GM12872 (cell line): ENCODE measurements around the gene SPATA24.

Source experiments
- TF ChIP-seq, protein P1 (sequence below): IDR thresholded peaks from 3 replicates; pipeline ENCODE4 v1.5.1; 2011; ENCODE audit warnings: low read depth, mild to moderate bottlenecking, low read length, moderate library complexity; ENCODE audit not compliant: insufficient read depth

SPATA24 gene

DNA sequence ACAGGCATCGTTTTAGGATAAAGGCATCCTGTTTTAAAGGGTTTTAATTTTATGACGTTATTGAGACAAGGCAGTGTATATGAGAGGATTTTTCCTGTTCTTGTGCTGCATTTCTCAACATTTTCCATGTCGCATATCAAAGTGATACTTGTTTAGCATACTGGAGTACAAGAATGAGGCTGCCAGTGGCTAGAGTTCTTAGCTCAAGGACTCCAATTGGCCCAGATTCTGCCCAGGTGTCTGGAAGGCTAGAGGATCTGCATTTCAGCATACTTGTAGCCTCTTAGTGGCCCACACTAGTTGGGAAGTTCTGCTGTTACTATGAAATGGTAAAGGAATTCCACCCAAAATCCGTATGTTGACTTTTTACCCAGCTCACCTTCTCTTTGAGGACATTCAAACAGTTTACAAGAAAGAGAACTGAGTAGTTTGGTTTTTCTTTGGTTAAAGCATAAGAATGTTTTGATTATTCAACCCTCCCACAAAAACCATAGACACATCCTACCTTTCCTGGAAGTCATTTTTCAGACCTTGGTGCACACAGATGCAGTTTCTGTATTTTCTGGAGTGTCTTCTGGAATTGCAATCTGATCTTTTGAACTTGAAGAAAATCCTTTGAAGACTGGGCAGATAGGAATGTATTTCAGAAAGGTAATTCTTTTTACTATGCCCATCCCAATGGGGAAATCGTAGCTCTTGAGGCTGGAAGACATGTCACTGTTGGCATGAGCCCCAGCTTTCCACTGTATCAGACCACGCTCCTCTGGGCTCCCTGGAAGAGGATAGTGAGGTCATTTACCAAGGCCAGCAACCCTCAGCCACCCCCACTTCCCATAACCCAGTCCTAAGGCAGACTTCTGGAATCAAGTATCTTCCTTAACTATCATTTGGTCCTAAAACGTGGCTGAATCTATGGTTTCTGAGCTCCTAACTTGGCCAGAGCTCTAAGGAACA lies 32.1 kb downstream of the SPATA24 start:
- TF ChIP-seq, protein P1, sequence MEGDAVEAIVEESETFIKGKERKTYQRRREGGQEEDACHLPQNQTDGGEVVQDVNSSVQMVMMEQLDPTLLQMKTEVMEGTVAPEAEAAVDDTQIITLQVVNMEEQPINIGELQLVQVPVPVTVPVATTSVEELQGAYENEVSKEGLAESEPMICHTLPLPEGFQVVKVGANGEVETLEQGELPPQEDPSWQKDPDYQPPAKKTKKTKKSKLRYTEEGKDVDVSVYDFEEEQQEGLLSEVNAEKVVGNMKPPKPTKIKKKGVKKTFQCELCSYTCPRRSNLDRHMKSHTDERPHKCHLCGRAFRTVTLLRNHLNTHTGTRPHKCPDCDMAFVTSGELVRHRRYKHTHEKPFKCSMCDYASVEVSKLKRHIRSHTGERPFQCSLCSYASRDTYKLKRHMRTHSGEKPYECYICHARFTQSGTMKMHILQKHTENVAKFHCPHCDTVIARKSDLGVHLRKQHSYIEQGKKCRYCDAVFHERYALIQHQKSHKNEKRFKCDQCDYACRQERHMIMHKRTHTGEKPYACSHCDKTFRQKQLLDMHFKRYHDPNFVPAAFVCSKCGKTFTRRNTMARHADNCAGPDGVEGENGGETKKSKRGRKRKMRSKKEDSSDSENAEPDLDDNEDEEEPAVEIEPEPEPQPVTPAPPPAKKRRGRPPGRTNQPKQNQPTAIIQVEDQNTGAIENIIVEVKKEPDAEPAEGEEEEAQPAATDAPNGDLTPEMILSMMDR: no peak

- TF ChIP-seq, protein P1: no peak
Measured at GRCh38 chr5:139369181-139369580, 34.7 kb downstream of the SPATA24 start.

DNA sequence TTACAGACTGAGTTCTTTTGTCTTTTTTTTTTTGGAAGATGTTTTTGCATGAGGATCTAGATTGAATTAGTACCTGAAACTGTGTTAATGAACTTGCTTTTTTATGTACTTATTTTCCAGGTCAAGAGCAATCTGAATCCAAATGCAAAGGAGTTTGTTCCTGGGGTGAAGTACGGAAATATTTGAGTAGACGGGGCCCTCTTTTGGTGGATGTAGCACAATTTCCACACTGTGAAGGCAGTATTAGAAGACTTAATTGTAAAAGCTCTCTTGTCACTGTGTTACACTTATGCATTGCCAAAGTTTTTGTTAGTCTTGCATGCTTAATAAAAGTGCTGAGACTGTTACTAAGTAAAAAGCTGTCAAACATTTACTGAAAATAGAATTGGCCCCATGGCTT lies 35.3 kb downstream of the SPATA24 start:
- TF ChIP-seq, protein P1: no peak

DNA sequence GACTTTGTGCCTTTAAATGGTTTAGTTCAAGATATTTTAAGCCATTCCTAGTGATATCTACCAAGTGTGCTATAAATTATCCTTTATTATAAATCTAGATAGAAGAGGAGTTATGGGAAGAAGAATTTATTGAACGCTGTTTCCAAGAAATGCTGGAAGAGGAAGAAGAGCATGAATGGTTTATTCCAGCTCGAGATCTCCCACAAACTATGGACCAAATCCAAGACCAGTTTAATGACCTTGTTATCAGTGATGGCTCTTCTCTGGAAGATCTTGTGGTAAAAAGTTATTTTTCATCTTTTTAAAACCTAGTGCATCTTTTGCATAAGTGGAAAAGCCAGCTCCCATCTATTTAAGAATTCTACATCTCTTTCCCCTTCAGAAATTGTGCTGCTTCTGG lies 39.4 kb downstream of the SPATA24 start:
- TF ChIP-seq, protein P1: no peak

DNA sequence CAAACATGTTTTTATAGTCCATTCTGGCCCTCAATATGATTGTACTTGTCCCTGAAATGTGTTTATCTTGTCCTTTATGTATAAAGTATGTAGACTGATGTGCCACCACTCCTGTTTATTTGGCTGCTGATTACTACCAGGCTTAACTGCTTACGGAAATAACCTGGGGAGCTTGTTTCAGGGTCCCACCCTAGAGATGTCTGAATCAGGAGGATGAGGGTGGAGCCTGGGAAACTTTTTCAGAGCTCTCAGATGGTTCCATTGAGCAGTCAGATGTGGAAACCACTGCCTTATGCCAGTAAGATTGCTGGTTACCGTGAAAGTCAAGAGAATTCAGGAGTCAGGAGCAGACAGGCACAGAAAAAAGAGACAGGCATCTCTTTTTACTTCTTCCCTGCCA lies 40.0 kb downstream of the SPATA24 start:
- TF ChIP-seq, protein P1: no peak

DNA sequence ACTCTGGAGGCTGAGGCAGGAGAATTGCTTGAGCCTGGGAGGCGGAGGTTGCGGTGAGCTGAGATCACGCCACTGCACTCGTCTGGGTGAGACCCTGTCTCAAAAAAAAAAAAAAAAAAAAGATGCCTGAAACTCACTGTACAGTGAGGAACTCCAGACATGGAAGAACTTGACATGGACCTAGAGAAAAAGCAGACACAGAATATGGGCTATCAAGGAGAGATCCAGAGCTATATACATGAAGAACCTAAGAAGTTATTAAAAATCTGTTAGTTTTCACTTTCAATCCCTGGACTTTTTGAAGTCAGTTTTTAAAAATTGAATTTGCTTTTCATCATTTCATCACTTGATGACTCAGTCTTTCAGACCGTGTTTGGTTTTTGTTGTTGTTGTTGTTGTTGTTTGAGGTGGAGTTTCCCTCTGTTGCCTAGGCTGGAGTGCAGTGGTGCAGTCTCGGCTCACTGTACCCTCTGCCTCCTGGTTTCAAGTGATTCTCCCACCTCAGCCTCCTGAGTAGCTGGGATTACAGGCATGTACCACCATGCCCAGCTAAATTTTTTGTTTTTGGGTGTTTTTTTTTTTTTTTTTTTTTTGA lies 42.0 kb downstream of the SPATA24 start:
- TF ChIP-seq, protein P1: no peak

GRCh38 chr5:139360384-139360783 lies 43.5 kb downstream of the SPATA24 start:
- TF ChIP-seq, protein P1: no peak
